Right lobe of liver (tissue), 6 donors: ENCODE measurements around the gene TMEM205. TPM values are rescaled to one million over a fixed set of nuclear protein-coding genes. Genes with fewer than 3 reads are reported as not detected.
A peak's percentile ranks its signal among the peaks of the same experiment; 100 is the strongest.

Source experiments
- ATAC-seq, 4 donors: fragments of 200-7000 bp; cut with Tn5 transposase; one replicate each; pipeline ENCODE4 v1.9.1; 2020; ENCODE audit warnings: mild to moderate bottlenecking in 4 of 4, moderate library complexity in 4 of 4
- DNase-seq, 3 donors: peaks; one replicate each; pipeline ENCODE4 v3.0.0-alpha.2; 2020
- H3K27ac ChIP-seq, 3 donors: fragments of 200-600 bp; one replicate each; pipeline ENCODE4 v1.8.0; 2022
- H3K27me3 ChIP-seq, 2 donors: fragments of 200-600 bp; one replicate each; pipeline ENCODE4 v1.8.0; 2022
- H3K36me3 ChIP-seq, 4 donors: fragments of 200-600 bp; sonication (generic) in 1 of 4; one replicate each; pipeline versions ENCODE4 v1.5.1 to v1.8.0; 2017 to 2022; ENCODE audit warnings: control low read depth in 1 of 4
- H3K4me1 ChIP-seq, 4 donors: fragments of 200-600 bp; sonication (generic) in 1 of 4; one replicate each; pipeline versions ENCODE4 v1.5.1 to v1.8.0; 2017 to 2022; ENCODE audit warnings: control low read depth in 1 of 4
- H3K4me3 ChIP-seq, 3 donors: fragments of 200-600 bp; one replicate each; pipeline ENCODE4 v1.8.0; 2022
- H3K9me3 ChIP-seq, 4 donors: fragments of 200-600 bp; sonication (generic) in 1 of 4; one replicate each; pipeline versions ENCODE4 v1.5.1 to v1.8.0; 2017 to 2022; ENCODE audit warnings: control low read depth in 1 of 4
- POLR2A ChIP-seq: fragments of 450-650 bp; IDR thresholded peaks from one replicate; pipeline ENCODE4 v1.6.1; 2017; ENCODE audit warnings: antibody characterized with exemption, mild to moderate bottlenecking
- WGBS: methylation state at CpG from one replicate; pipeline ENCODE4 v1.1.6; 2018; ENCODE audit warnings: low coverage, low lambda C conversion rate; ENCODE audit not compliant: insufficient coverage; ENCODE audit errors: missing lambda C conversion rate; 5-methylcytosine and 5-hydroxymethylcytosine counted together
- intact Hi-C, 2 donors: fragments of 100-400 bp; cut with DNase I; formaldehyde crosslinking; loops; one replicate each; pipeline versions ENCODE4 v1.11.2 to v1.14.1; 2022
- total RNA-seq, 6 experiments: library from RNA; depleted of rRNA in 2 of 6; stranded (reverse); fragments of >200 nt in 2 of 6; fragmentation: NEBNext Ultra II Directional in 3 of 6; extraction: Animal tissue kit (Norgen Biotek cat#: 25700) in 3 of 6; gene quantifications; one replicate each; pipeline versions ENCODE4 v1.1.0 to v1.2.4, GENCODE V29; 2016 to 2023
- TF ChIP-seq, protein P1 (sequence below), 4 donors: fragments of 200-600 bp in 3 of 4; fragments of 450-650 bp in 1 of 4; IDR thresholded peaks; one replicate each; pipeline versions ENCODE4 v1.5.1 to v1.8.0; 2016 to 2022; ENCODE audit warnings: antibody characterized with exemption in 4 of 4, mild to moderate bottlenecking in 2 of 4
- donor health status: DM: no; HTN: yes; CAD: no.
- donor health status: DM: no; HTN: no; CAD: no.
- donor health status: DM: no; HTN: no; CAD: no.
- donor health status: DM: no; HTN: yes; CAD: no.
- donor health status: DM: no; HTN: yes; CAD: no.

Gene TMEM205
- total RNA-seq, 6 experiments from 2014 or later, result 138 to 605 (median 165) TPM

DNA sequence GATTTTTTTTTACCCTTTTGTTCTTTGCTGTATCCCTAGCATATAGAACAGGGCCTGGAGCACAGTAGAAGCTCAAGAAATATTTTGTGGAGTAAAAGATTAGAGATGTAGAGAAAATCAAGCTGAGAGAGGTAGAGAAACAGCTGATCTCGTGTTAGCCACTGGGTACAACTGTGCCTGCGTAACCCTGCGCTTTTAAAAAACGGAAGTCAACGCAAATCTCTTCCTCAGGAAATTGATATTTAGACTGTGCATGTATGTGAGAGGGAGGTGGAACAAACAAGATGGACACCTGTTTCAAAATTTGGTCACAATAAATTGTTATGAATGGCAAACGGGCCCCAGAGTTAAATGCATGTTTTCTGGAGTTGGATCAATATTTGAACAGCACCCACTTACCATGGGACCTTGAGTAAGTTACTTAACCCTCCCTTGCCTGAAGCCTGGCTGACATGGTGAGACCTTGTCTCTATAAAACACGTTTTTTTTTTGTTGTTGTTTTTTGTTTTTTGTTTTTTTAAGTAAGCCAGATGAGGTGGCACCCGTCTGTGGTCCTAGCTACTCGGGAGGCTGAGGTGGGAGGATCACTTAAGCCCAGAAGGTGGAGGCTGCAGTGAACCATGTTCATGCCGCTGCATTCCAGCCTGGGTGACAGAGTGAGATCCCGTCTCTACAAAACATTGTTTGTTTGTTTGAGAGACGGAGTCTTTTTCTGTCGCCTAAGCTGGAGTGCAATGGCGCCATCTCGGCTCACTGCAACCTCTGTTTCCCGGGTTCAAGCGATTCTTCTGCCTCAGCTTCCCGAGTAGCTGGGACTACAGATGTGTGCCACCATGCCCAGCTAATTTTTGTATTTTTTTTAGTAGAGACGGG, 41.3 kb upstream of the TMEM205 start:
- no peaks in the 10 kb centered on the region for H3K27me3 ChIP-seq
- no peaks in the 10 kb centered on the region for H3K4me1 ChIP-seq
- H3K9me3 ChIP-seq, result no peaks in the 10 kb centered on the region
- H3K36me3 ChIP-seq, result no peaks in the 10 kb centered on the region
- DNase-seq (no peak), ATAC-seq (peak in 3 of 4 donors; percentile 7 to 24 (median 8))
- intact Hi-C loops, result loop anchor here in 1 of 2 donors (10.0 kb wide), 1 partner anchor 57 kb away; no protein-coding TSS in a partner anchor
- H3K27ac ChIP-seq, result peak overlapping the region in 2 of 3 donors; percentile 5 to 40
- no peak overlapping the region for H3K4me3 ChIP-seq
- no peak for TF ChIP-seq POLR2A
- TF ChIP-seq, protein P1, sequence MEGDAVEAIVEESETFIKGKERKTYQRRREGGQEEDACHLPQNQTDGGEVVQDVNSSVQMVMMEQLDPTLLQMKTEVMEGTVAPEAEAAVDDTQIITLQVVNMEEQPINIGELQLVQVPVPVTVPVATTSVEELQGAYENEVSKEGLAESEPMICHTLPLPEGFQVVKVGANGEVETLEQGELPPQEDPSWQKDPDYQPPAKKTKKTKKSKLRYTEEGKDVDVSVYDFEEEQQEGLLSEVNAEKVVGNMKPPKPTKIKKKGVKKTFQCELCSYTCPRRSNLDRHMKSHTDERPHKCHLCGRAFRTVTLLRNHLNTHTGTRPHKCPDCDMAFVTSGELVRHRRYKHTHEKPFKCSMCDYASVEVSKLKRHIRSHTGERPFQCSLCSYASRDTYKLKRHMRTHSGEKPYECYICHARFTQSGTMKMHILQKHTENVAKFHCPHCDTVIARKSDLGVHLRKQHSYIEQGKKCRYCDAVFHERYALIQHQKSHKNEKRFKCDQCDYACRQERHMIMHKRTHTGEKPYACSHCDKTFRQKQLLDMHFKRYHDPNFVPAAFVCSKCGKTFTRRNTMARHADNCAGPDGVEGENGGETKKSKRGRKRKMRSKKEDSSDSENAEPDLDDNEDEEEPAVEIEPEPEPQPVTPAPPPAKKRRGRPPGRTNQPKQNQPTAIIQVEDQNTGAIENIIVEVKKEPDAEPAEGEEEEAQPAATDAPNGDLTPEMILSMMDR (IDR thresholded peaks at IDR 0.05), result no peak
- 64% methylated on average over 15 of the region's 19 CpGs for WGBS

DNA sequence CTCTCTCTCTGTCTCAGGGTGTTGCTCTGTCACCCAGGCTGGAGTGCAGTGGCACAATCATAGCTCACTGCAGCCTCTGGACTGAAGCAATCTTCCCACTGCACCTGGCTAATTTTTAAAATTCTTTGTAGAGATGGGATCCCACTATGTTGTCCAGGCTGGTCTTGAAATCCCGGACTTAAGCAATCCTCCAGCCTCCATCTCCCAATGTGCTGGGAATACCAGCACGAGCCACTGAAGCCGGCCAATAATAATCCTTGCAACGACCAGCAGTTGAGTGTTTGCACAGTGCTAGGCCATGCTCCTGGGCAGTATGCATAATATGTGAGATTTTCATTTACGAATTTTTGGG, 38.7 kb upstream of the TMEM205 start:
- Histone ChIP-seq H3K27me3 (no peaks in the 10 kb centered on the region), H3K27ac (no peak overlapping the region), H3K4me1 (peaks cover 0 to 9% (median 3%) of the 10 kb centered on the region in 4 donors), H3K36me3 (no peaks in the 10 kb centered on the region), H3K9me3 (no peaks in the 10 kb centered on the region), H3K4me3 (no peak overlapping the region)
- TF ChIP-seq, protein P1 (IDR thresholded peaks at IDR 0.05), result no peak
- no peak for TF ChIP-seq POLR2A
- WGBS, result 88% methylated on average over 5 of the region's 5 CpGs
- intact Hi-C loops, result loop anchor here in 1 of 2 donors (10.0 kb wide), 1 partner anchor 60 kb away; no protein-coding TSS in a partner anchor
- no peak for ATAC-seq
- no peak for DNase-seq

DNA sequence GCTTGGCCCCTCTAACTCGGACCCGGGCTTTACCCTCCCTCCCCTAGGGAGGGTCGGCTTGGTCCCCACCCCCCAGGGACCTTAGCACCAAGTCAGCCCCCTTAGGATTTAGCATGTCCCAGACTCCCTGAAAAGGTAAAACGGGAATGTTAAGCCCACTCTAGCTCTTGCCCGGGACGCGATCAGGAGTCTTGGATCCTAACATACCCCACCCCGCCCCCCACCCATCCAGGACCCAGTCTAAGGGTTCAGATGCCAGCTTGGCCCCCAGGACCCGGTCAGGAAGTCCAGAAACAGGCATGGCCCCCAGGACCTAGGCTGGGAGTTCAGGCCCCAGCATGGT, 37.6 kb upstream of the TMEM205 start:
- no peak for DNase-seq
- Histone ChIP-seq H3K4me3 (peak overlapping the region; percentile 42 to 52 (median 47)), H3K27me3 (no peaks in the 10 kb centered on the region), H3K4me1 (peaks cover 0 to 9% (median 3%) of the 10 kb centered on the region in 4 donors), H3K27ac (peak overlapping the region; percentile 53 to 72 (median 67)), H3K36me3 (no peaks in the 10 kb centered on the region), H3K9me3 (no peaks in the 10 kb centered on the region)
- no peak for TF ChIP-seq POLR2A
- TF ChIP-seq, protein P1 (IDR thresholded peaks at IDR 0.05), result no peak
- ATAC-seq, result no peak
- WGBS, result 7% methylated on average over 7 of the region's 9 CpGs
- intact Hi-C loops, result loop anchor here in 1 of 2 donors (10.0 kb wide), 1 partner anchor 61 kb away; no protein-coding TSS in a partner anchor

DNA sequence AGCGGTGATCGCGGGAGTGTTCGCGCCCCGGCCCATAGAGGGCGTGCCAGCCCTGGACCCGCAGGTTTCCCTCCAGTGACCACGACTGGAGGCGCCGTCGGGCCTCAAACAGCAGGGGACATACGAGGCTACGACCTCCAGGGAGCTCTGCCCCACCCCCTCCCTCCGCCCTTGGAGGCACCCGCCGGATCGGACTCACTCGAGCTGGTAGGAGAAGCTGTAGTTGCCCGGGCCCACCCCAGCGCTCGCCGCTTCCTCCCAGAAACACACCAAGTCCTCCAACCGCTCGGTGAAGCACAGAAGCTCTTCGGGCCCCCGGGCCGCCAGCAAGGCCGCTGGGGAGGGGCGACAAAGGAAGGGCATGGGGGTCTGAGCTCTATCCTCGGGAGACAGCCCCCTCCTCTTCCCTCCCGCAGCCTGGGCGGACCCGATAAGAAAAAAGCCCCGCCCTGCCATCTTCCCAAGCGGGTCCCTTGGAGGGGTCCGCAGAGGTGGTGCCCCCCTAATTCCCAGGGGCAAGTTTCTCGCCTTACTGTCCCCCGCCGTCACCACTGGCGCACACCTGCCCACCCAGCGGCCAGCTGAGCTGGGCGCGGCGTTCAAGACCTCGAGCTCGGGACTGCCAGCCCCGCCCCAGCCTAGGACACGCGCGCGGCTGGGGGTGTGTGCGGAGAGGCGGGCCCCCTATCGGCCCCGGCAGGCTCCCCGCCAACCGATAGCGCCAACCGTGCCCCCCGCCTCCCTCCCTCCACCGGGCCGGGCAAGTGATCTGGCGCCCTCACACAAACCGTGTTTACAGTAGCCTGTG, 37.0 kb upstream of the TMEM205 start:
- WGBS, result 10% methylated on average over 9 of the region's 65 CpGs

More for the DNA sequence above, 37.0 kb upstream of the TMEM205 start:
- no peaks in the 10 kb centered on the region for H3K9me3 ChIP-seq
- TF ChIP-seq, protein P1 (IDR thresholded peaks at IDR 0.05), result peak; percentile 64 to 81 (median 74)
- TF ChIP-seq POLR2A, result no peak
- DNase-seq (peak; percentile 72 to 85 (median 78)), ATAC-seq (peak; percentile 33 to 47 (median 40))
- H3K27ac ChIP-seq, result peak overlapping the region; percentile 53 to 72 (median 67)
- peaks cover 0 to 9% (median 3%) of the 10 kb centered on the region in 4 donors for H3K4me1 ChIP-seq
- H3K36me3 ChIP-seq, result no peaks in the 10 kb centered on the region
- peak overlapping the region; percentile 42 to 52 (median 47) for H3K4me3 ChIP-seq
- H3K27me3 ChIP-seq, result no peaks in the 10 kb centered on the region
- intact Hi-C loops, result loop anchor here in 1 of 2 donors (10.0 kb wide), 1 partner anchor 62 kb away; no protein-coding TSS in a partner anchor
